Measurements from ENCODE around the gene IFNLR1.
A peak's percentile ranks its signal among the peaks of the same experiment; 100 is the strongest.

The IFNLR1 gene

DNA sequence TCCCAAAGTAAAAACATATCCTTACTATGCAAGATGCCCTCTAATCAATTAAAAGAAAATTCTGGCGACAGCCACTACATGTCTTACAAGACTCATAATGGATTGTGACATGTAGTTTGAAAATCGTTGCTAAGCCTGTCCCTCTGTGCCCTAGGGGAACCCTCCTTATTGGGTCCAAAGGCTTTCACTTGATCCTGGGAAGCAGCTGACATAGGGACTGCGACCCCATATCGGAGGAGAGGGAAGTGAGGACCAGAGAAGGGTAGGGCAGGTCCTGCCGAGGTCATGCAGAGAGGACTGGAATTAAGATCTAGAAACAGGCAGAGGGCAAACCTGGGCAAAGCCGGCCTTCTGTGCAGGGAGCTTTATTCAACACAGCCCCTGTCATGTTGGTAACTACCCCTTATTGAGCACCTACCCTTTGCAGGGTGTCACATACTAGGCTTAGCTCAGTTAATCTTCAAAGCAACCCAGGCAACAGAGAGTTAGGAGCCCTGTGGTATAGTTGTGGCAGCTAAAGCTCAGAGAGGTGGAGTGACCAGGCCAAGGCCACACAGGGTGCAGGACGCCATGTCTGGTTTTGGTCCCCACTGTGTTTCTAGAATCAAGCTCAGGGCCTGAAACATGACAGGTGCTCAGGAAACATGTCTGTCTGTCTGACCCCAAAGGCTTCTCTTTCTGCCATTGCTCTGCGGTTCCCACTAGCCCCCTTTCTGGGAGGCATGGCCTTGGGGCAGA, 18.4 kb upstream of the IFNLR1 start:
- DNase-seq, result no peak

DNA sequence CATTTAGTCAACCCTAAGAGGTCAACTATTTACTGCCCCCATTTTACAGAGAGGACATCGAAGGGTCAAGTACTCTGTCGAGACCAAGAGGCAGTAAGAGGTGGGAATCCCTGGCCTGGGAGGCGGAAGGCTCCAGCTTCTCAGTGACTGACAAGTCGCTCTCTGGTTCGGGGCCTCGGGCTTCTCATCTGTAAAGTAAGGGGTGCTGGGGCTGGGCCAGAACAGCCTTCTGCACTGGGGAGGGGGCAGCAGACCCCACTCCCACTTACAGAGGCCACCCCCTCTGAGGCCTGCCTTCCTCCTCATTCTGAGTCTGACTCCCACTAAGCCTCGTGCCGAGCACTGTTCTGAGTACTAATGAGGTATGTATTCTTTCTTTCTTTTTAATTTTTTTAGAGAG, 17.0 kb upstream of the IFNLR1 start:
- DNase-seq, result no peak

DNA sequence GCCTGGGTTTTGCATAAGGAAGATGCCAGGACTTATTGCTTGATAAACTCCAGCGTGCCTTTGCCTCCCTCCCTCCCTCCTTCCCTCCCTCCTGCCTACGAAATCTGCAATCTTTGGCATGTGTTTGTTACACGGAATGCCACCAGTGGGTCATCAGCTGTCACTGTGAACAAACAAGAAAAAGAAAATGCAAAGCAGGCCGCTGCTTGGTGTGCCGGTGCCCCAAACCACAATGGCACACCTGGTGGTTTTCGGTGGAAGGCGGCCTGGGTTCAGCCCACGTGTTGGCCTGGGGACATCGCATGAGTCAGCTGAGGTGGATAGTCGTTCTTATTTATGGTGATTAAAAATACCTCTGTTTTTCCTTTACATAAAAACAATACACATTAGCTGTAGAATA, 16.3 kb upstream of the IFNLR1 start:
- no peak for DNase-seq

DNA sequence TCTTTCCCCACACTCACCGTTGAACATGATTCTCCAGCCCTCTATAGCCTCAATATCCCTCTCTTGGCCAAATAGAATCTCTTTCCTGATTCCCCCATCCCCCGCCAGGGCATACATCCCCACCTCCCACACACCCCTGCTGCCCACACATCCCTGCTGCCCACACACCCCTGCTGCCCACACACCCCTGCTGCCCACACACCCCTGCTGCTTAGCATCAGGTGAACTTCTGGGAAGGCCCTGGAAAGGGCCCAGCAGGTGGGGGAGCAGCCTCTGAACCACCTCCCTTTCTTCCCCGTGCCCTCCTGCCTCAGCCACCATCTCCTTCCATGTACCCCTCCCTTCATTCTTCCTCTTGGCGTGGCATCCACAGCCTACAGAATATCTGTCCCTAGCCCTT, 15.9 kb upstream of the IFNLR1 start:
- DNase-seq, result no peak

DNA sequence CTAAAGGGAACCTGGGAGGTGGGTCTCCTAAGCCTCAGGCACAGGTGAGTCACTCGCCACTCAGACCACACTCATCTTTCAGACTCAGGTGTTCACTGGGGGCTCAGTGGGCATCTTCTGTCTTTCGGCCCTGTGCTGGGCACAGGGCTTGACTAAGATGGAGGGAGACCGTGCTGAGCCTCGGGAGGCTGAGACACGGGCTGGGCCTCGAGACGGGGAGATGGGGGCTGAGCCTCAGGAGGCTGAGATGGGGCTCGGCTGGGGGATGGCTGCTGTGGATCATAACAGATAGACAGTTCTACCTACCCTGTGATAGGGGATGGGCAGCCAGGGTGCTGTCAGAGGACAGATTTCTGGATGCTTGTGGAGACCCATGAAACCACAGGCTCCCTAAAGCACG, 15.5 kb upstream of the IFNLR1 start:
- no peak for DNase-seq

DNA sequence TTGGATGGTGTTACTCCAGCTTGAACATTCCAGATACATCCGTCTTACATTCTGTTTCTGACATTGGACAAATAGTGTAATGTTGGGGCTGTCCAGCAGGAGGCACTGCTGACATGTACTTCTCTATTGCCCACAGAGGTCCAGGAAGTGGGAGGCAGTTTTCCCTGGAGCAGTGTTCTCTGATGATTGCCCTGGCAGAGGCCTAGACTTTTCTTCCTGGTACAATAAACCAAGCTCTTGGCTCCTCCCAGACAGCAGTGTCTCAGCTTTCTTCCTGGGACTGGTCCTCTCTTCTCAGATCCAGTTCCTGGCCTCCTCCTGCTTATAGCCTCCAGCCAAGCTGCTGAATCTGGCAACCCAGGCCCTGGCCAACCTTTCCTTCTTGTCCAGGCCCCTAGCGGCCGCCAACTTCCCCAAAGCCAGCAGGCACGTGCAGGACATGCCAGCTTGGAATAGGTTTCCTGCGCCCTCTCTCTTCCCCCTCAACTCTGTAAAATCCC, 14.9 kb upstream of the IFNLR1 start:
- DNase-seq, result peak; percentile 58

DNA sequence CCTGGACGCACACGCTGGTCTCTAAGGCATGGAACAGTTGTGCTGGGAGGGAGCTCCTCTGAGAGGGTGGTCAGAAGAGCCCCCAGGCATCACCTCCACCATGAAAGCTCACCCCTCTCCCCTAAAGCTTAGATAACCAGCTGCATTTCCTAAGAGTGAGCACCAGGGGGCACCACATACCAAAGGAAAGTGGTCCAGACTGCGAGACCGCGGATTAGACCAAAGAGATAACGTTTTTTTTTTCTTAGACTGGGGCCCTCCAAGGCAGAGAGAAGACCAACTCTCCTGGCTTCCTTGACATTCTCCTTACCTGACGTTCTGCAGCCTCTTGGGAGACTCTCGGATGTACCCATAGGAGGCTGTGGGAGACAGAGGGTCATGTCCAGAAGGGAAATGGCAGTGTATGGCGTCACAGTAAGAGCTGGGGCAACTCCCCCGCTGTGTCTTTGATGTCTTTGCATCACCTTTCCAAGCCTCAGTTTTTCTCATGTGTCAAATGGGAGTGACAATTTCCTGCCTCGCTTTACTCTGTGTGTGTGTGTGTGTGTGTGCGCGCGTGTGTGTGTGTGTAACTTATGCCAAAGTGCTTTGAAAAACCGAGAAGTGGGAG, 12.3 kb upstream of the IFNLR1 start:
- DNase-seq, result peak; percentile 37

DNA sequence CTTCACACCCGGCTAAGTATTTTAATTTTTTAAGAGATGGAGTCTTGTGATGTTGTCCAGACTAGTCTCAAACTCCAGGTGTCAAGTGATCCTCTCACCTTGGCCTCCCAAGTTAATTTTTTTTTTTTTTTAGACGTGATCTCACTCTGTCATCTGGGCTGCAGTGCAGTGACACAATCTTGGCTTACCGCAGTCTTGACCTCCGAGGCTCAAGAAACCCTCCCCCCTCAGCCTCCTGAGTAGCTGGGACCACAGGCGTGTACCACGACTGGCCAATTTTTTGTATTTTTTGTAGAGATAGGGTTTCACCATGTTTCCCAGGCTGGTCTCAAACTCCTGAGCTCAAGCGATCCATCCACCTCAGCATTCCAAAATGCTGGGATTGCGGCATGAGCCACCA, 11.7 kb upstream of the IFNLR1 start:
- peak; percentile 41 for DNase-seq

DNA sequence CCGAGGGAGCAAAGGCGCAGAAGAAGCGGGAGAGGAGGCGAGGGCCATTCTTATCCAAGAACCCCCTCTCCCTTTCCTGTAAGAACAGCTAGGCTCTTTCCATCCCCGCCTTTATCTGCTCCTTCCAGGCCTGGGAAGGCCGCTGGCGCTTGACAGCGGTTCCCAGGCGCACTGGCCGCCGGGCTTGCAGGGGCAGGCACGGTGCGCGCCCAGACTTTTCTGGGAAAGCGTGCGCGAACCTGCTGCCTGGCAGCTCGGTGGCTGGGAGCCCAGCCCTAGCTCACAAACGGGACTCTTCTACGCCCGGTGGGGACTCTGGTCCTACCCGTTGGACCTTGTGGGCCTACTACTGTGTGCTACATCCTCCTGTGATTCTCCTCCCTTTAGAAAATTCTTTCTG, 8.8 kb upstream of the IFNLR1 start:
- no peak for DNase-seq

DNA sequence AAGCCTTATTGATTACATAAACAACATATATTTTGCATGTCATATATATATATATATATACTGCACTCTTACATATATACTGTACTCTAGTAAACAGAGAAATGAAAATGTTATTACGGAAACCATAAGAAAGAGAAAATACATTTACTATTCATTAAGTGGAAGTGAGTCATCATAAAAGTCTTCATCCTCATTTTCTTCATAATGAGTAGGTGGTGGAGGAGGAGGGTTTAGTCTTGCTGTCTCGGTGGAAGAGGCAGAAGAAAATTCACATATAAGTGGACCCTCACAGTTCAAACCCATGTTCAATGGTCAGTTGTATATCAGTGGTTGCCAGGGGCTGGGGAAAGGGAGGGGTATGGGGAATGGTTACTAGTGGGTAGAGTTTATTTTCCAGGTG, 8.0 kb upstream of the IFNLR1 start:
- peak; percentile 46 for DNase-seq

DNA sequence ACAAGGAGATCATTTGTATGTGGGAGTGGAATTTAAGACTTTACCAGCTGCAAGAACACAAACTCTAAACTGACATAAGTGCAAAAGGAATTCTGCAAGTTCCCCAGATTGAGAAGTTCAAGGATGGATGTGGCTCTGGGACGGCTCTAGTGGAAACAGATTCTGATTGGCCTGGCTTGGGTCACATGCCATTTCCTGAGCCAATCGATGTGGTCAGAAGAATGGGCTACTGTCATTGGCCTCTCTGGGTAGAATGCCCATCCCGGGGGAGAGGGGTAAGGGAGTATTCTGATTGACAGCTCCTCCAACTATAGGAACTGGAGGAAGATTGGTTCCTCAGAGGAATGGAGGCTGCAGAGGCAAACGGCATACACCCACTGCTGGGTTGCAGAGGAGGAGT, 6.0 kb upstream of the IFNLR1 start:
- DNase-seq, result no peak

DNA sequence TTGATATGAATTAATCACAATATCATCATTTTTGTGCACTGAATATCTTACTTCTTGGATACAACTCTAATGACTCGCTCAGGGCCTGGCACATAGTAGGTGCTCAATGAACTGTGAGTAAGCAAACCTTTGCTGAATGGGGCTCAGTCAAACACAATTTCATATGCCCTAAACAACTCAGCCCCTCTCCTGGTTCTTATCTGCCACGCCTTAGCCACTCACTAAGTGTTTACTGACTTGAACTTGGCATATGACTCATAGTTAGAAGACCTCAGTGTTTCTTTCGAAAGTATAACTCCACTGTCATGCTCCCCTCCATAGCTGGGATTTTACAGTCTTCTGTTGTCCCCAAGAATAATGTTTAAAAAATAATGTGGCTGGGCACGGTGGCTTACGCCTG, 4.8 kb upstream of the IFNLR1 start:
- peak; percentile 85 for DNase-seq

DNA sequence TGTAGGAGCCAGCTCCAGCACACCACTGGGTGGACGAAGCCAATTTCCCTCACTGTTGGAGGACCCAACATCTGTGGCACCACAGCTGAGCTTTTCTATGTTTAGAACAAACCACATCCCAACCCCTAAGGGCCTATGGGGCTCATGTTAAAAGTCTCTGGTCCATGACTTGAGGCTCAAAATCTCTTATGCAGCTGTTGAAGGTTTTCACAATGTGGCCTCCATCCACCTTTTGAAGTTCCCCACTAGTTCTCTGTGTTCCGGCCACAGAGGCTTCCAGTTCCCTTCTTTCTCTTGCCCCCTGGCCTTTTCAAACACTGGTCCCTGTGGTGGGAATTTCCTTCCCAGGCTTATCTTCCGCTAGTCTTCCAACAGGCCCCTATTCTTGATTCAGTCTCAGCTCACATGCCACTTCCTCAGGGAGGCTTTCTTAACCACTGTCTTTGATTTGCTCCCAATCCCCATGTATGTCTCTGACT, 3.9 kb upstream of the IFNLR1 start:
- peak; percentile 99 for DNase-seq

DNA sequence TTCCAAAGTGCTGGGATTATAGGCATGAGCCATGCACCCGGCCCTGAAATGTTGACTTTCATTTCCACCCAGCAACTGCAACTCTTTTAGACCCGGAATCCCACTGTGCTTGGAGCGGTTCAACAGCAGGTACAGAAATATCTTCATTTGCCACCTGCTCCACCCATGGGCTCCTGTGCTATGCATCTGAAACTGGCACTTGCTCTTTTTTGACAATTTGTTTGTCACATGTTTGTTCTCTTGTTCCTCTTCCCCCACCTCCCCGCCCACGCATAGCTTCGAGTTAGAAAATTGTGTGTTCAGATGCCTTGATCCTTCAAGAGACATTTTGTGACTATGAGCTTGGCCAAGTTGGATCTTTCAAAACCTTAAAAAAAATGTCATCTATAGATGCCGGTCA, 2.4 kb upstream of the IFNLR1 start:
- DNase-seq, result peak; percentile 97

DNA sequence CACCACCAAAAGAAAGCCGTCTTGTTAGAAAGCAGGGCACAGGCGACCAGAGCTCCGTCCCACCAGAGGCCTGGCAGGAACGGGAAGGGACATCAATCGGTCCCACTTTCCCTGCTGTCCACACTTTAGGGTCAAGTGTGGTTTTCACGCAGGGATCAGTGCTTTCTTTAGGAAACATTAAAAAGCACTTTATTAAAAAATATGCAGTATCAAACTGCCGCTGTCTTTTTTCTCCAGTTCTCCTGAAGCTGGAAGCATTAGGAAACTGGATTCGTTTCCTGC, 437 bp downstream of the IFNLR1 start:
- DNase-seq, result no peak

DNA sequence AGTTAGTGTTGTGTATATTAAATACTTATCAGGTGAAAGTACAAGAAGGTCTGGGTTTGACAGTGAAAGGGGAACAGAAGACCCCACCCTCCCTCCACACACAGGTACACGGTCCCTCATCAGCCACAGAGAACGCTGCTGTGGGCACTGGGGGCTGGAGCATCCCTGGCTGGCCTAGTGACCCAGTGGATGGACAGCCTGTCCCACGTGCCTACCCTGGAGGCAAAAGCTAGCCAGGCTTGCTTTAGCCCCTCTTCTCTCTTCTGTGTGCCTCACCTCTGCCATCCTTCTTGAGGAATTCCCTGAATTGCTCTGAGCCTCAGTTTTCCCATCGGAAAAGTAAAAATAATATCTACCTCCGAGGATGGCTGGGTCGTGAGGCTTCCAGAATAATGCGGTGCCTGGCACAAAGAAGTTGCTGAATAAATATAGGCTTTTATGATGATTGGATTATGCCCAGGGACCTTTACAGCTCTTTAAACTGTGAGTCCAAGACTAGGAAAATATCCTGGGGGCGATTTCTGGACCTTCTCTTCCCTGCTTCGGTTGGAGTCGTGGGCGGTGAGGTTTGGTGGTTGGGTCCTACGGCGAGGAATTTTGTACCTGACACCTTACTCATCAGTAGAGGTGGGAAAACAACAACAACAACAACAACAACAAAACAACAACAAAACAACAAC, 918 bp downstream of the IFNLR1 start:
- no peak for DNase-seq

DNA sequence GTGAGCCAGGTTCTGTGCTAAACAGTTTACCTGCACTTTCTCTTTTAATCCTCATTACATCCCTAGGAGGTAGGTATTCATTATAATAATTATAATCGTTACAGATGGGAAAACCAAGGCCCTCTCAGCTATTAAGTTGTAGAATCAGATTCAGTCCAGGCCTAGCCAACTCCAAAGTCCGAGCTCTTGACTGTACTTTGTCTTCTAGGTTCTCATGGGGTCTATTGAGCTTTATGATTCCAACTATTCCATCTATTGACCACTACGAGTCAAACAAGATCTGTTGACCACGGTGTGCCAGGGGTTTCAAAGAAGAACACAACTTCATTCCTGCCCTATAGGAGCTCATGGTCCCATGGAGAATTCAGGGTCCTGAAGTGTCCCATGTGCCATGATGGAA, 2.0 kb downstream of the IFNLR1 start:
- no peak for DNase-seq

DNA sequence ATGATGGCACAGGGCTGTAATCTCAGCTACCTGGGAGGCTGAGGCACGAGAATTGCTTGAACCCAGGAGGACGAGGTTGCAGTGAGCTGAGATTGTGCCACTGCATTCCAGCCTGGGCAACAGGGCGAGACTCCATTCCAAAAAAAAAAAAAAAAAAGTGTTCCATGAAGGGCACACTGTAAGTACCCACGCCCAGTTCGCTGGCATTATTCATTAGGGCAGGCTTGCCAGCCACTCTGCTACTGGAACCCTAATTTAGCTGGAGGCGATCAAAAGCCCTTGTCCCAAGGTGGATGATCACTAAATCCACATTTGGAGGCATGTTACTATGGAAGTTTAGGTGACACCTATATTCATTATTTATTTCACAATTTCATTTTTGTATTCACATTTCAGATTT, 5.0 kb downstream of the IFNLR1 start:
- DNase-seq, result no peak

DNA sequence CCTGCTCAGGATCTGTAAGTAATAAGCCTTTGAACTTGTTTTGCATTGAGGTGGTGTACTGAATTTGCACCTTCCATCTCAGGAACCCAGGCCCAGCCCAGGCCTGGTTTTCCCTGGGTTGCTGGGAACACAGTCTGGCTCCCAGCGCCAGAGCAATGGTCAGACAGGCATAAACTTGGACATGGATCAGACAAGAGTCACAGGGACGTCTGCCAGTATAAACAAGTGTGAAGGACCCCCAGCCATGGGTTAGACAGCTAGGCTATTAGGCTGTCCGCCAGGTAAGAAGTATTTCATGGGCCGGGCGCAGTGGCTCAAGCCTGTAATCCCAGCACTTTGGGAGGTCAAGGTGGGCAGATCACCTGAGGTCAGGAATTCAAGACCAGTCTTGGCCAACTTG, 5.5 kb downstream of the IFNLR1 start:
- no peak for DNase-seq

DNA sequence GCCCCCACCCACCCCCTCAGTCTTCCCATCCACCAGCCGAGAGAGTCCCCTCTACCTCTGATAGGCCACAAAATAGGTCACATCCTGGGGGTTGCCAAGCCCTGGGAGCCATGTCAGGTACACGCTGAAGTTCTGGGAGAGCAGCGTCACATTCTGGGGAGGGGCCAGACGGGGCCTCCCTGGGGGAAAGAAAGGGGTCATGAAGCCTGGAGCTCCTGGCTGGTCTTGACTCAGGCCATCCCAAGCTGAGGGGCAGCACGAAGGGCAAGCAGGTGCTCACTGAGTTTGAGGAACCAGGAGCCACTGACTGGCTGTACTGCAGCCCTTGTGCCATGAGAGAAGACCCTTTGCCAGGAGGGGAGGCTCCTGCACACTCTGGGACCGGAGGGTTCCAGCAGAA, 6.4 kb downstream of the IFNLR1 start:
- no peak for DNase-seq

DNA sequence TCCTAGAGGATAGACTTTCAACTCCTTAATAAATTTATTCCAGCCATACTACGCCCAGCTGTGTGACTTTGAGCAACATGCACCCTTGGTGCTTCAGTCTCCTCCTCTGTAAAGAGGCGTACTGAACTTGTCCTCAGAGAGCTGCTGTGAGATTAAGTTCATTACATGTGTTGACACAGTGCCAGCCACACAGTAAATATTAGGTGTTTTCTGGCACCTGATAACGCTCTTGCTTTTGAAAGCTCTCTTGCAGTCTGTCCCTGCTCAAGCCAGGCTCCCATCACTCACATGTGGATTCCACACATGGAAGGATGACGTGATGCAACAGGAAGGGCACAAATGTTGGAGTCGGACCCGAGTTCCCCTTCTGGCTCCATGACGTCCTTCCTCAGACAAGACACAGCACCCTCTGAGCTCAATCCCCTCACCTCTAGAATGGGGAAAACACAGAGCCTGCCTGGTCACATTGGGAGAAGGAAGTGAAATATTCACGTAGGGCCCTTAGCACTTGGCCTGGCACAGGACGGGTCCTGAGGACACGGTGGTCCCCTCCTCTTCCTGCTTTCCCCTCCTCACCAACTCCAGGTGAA, 7.7 kb downstream of the IFNLR1 start:
- peak; percentile 39 for DNase-seq

DNA sequence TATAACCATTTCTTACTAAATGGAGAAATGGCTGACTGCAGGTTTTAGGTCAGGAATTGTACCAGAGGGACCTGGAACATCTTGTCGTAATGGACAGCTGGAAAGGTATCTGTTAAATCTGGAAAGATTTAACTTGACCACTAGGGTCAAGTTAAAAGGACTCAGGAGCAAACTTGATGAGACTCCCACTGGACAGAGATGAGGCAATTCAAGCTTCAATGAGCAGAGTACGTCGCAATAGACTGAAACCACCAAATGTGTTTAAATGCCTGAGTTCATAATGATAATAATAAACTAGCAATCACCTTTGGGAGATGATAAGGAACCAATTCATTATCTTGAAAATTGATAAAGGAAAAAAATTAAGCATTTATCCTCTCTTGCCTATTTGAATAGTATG, 8.7 kb downstream of the IFNLR1 start:
- peak; percentile 49 for DNase-seq

DNA sequence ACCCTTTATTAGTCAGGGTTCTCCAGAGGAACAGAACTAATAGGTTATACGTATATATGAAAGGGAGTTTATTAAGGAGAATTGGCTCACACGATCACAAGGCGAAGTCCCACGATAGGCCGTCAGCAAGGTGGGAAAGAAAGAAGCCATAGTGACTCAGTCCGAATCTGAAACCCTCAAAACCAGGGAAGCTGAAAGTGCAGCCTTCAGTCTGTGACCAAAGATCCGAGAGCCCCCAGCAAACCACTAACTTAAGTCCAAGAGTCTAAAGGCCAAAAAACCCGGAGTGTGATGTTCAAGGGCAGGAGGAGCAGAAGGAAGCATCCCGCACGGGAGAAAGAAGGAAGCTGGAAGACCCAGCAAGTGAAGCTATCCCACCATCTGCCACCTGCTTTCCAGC, 9.9 kb downstream of the IFNLR1 start:
- no peak for DNase-seq
